Adrenal gland (tissue), 12 donors: ENCODE data around the gene KCNK10. TPM values are rescaled to one million over a fixed set of nuclear protein-coding genes. Genes with fewer than 3 reads are reported as not detected.

Source experiments
- DNase-seq, 7 donors: peaks; one replicate each; pipeline ENCODE4 v3.0.0-alpha.2; 2019 to 2020
- H3K27ac ChIP-seq, 5 donors: fragments of 200-600 bp; sonication (generic) in 4 of 5; 1 replicate in 3 of 5; 2 replicates in 2 of 5; pipeline versions ENCODE4 v1.5.1 to v1.8.0; 2016 to 2020; ENCODE audit warnings: mild to moderate bottlenecking in 1 of 5
- H3K27me3 ChIP-seq: fragments of 200-600 bp; 2 replicates; pipeline ENCODE4 v1.8.0; 2021
- H3K36me3 ChIP-seq, 2 donors: fragments of 200-600 bp; replicated peaks in 1 of 2; 1 replicate in 1 of 2; 2 replicates in 1 of 2; pipeline versions ENCODE4 v1.5.1 to v1.8.0; 2018 to 2022
- H3K4me1 ChIP-seq, 2 donors: fragments of 200-600 bp; replicated peaks in 1 of 2; 1 replicate in 1 of 2; 2 replicates in 1 of 2; pipeline versions ENCODE4 v1.5.1 to v1.8.0; 2018 to 2021
- H3K4me3 ChIP-seq, 4 donors: fragments of 200-600 bp; sonication (generic) in 3 of 4; one replicate each; pipeline ENCODE4 v1.5.1; 2016 to 2018
- H3K9me3 ChIP-seq, 3 donors: fragments of 200-600 bp; sonication (generic) in 1 of 3; replicated peaks in 1 of 3; 1 replicate in 2 of 3; 2 replicates in 1 of 3; pipeline versions ENCODE4 v1.5.1 to v1.8.0; 2016 to 2021
- CTCF ChIP-seq, 6 experiments: fragments of 450-650 bp in 4 of 6; fragments of 200-600 bp in 2 of 6; sonication (generic) in 1 of 6; IDR thresholded peaks; 1 replicate in 5 of 6; 2 replicates in 1 of 6; pipeline versions ENCODE4 v1.5.1 to v1.8.0; 2016 to 2021; ENCODE audit warnings: antibody characterized with exemption in 6 of 6, mild to moderate bottlenecking in 2 of 6, moderate library complexity in 1 of 6
- POLR2A ChIP-seq, 2 donors: fragments of 450-650 bp; IDR thresholded peaks; one replicate each; pipeline ENCODE4 v1.6.1; 2017; ENCODE audit warnings: antibody characterized with exemption in 2 of 2, mild to moderate bottlenecking in 2 of 2, moderate library complexity in 1 of 2
- WGBS, 4 donors: extraction: QIAGEN DNeasy Blood & Tissue Kit in 2 of 4; methylation state at CpG; one replicate each; pipeline versions ENCODE4 v1.1.5 to v1.1.7; 2013 to 2017; 5-methylcytosine and 5-hydroxymethylcytosine counted together
- intact Hi-C, 2 donors: fragments of 100-400 bp; cut with DNase I; formaldehyde crosslinking; loops; one replicate each; pipeline versions ENCODE4 v1.14.1 to v1.15.0; 2022 to 2023
- polyA plus RNA-seq, 3 donors: library from polyadenylated mRNA; stranded (reverse); fragments of 200-250 nt in 2 of 3; fragments of 350-450 nt in 1 of 3; fragmentation: Illumina TruSeq in 1 of 3; extraction: RNeasy Lipid Tissue Mini Kit (QIAGEN cat#74804) in 1 of 3; gene quantifications; one replicate each; pipeline ENCODE4 v1.2.3, GENCODE V29; 2013 to 2014
- total RNA-seq, 9 donors: library from RNA; depleted of rRNA in 4 of 9; stranded (reverse); fragments of >200 nt in 4 of 9; fragments of 120-200 nt in 1 of 9; fragmentation: NEBNext Ultra II Directional in 1 of 9; extraction: Animal tissue kit (Norgen Biotek cat#: 25700) in 1 of 9; gene quantifications; one replicate each; pipeline versions ENCODE4 v1.1.0 to v1.2.4, GENCODE V29; 2013 to 2023
- donor health status: healthy with polysubstance abuse.
- donor health status: Bipolar disorder and iron deficiency.
- donor health status: DM: yes; HTN: yes; CAD: no.
- donor health status: DM: no; HTN: no; CAD: no.
- donor health status: DM: no; HTN: no; CAD: no.
- donor health status: DM: yes; HTN: yes; CAD: no.

The KCNK10 gene
- total and polyA plus RNA-seq, 12 donors = 0.03 to 1.1 (median 0.60) TPM; not detected in 7

GRCh38 chr14:88333036-88333435 is 10.0 kb upstream of the KCNK10 start:
- Histone ChIP-seq H3K9me3 (no peaks in the 10 kb centered on the region), H3K4me3 (no peak overlapping the region), H3K27ac (no peak overlapping the region), H3K27me3 (peaks cover 5% of the 10 kb centered on the region), H3K4me1 (no peaks in the 10 kb centered on the region), H3K36me3 (no peaks in the 10 kb centered on the region)
- intact Hi-C loops = no loop called here
- TF ChIP-seq POLR2A (IDR thresholded peaks at IDR 0.05) (no peak), CTCF (IDR thresholded peaks at IDR 0.05) (no peak)
- 77 to 89% (median 87%) methylated on average over 1 of the region's 1 CpG for WGBS, 4 donors
- no peak for DNase-seq

- H3K27me3 ChIP-seq = peaks cover 36% of the 10 kb centered on the region
These were observed 4.4 kb upstream of the KCNK10 start for GRCh38 chr14:88327497-88327896.

GRCh38 chr14:88326352-88327103 is 3.5 kb upstream of the KCNK10 start:
- intact Hi-C loops = no loop called here
- TF ChIP-seq CTCF (IDR thresholded peaks at IDR 0.05) = no peak
- TF ChIP-seq POLR2A (IDR thresholded peaks at IDR 0.05) = no peak
- 1 to 3% (median 2%) methylated on average over 17 to 37 of the region's 37 CpGs for WGBS, 4 donors
- H3K27me3 ChIP-seq = peaks cover 42% of the 10 kb centered on the region
- H3K27ac ChIP-seq = no peak overlapping the region
- no peaks in the 10 kb centered on the region for H3K36me3 ChIP-seq
- no peaks in the 10 kb centered on the region for H3K9me3 ChIP-seq
- no peaks in the 10 kb centered on the region for H3K4me1 ChIP-seq
- no peak overlapping the region for H3K4me3 ChIP-seq
- DNase-seq = no peak

More at GRCh38 chr14:88327497-88327896, 4.4 kb upstream of the KCNK10 start:
- TF ChIP-seq CTCF (IDR thresholded peaks at IDR 0.05) (no peak), POLR2A (IDR thresholded peaks at IDR 0.05) (no peak)
- WGBS, 4 donors = 46 to 67% (median 64%) methylated on average over 1 of the region's 1 CpG
- Histone ChIP-seq H3K4me1 (no peaks in the 10 kb centered on the region), H3K4me3 (no peak overlapping the region), H3K36me3 (no peaks in the 10 kb centered on the region), H3K27ac (no peak overlapping the region), H3K9me3 (no peaks in the 10 kb centered on the region)
- no peak for DNase-seq
- intact Hi-C loops = no loop called here

GRCh38 chr14:88325883-88326282 is 2.8 kb upstream of the KCNK10 start:
- H3K27me3 ChIP-seq = peaks cover 47% of the 10 kb centered on the region

More at GRCh38 chr14:88325883-88326282, 2.8 kb upstream of the KCNK10 start:
- no peak overlapping the region for H3K4me3 ChIP-seq
- H3K4me1 ChIP-seq = no peaks in the 10 kb centered on the region
- DNase-seq = no peak
- no peaks in the 10 kb centered on the region for H3K9me3 ChIP-seq
- H3K27ac ChIP-seq = no peak overlapping the region
- 10 to 17% (median 11%) methylated on average over 5 of the region's 5 CpGs for WGBS, 4 donors
- H3K36me3 ChIP-seq = no peaks in the 10 kb centered on the region
- intact Hi-C loops = no loop called here
- TF ChIP-seq CTCF (IDR thresholded peaks at IDR 0.05) (no peak), POLR2A (IDR thresholded peaks at IDR 0.05) (no peak)
